ENCODE results near the gene CACNG3. TPM values are rescaled to one million over a fixed set of nuclear protein-coding genes. Genes with fewer than 3 reads are reported as not detected.

The CACNG3 gene
- total RNA-seq, 1 experiment from 2014 or later = not detected

DNA sequence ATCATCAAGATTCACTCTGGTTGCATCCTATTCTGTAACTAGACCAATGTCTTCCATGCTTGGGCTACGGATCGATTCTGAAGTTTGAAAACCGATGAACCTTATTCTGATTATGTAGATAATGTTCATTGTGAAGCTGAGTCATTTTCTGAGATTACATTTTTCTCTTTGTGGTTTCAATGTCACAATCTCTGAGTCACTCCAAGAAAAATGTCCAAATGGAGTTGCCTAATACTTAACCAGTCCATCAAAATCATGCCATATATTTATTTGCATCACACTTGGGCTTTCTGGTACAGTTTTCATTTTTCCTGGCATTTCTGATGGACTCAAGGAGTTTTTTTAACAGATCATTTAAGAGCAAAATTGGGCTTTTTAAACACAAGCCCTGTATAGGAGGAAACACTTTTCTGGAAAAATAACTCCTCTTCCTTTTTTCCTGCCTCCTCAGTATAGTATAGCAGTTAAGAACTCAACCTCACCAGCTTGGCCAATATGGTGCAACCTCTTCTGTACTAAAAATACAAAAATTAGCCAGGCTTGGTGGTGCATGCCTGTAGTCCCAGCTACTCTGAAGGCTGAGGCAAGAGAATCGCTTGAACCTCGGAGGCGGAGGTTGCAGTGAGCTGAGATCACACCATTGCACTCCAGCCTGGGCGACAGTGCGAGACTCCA is 17.5 kb downstream of the CACNG3 start:
- no peak overlapping the region for H4K5ac ChIP-seq (ENCODE audit: insufficient read length, low read depth, low read length)
- H3K9ac ChIP-seq (ENCODE audit: extremely low read depth, insufficient read length, low read length) = no peak overlapping the region
- no peak overlapping the region for H4K91ac ChIP-seq (ENCODE audit: insufficient read length, low read depth, low read length)
- H3K56ac ChIP-seq (ENCODE audit: insufficient read length, low read depth, low read length) = no peak overlapping the region
- no peak overlapping the region for H3T11ph ChIP-seq (ENCODE audit: low read length)
- H3K23me2 ChIP-seq (ENCODE audit: insufficient read length, low read depth, low read length, poor library complexity, severe bottlenecking) = no peaks in the 10 kb centered on the region
- no CpG with 5 or more reads among the region's 8 CpGs for WGBS (ENCODE audit: extremely low coverage, insufficient read length, low lambda C conversion rate)
- Mint-ChIP-seq H3K9me3 (no peaks in the 10 kb centered on the region; a peak in 1 of 5 replicates), H3K27me3 (ENCODE audit: low read depth) (peaks cover 17% of the 10 kb centered on the region), H3K27ac (no peak overlapping the region), H3K4me3 (no peak overlapping the region), H3K36me3 (ENCODE audit: insufficient read depth in 1 of 3, low read depth in 3 of 3) (no peaks in the 10 kb centered on the region), H3K4me1 (peaks cover 4% of the 10 kb centered on the region in 2 experiments)
- H2AFZ ChIP-seq (ENCODE audit: low read length) = no peak overlapping the region
- no peak overlapping the region for H2AK5ac ChIP-seq (ENCODE audit: insufficient read length, low read length)
- H3K4me1 ChIP-seq (ENCODE audit: insufficient read depth, low read length) = no peaks in the 10 kb centered on the region
- H2BK12ac ChIP-seq (ENCODE audit: insufficient read length, low read depth, low read length) = no peak overlapping the region
- no peak overlapping the region for H2BK20ac ChIP-seq (ENCODE audit: low read depth, low read length, poor library complexity, severe bottlenecking)
- no peak overlapping the region for H2BK15ac ChIP-seq (ENCODE audit: low read depth, low read length)
- no peak overlapping the region for H3K4me2 ChIP-seq (ENCODE audit: insufficient read depth, insufficient read length, low read length)
- no peak overlapping the region for H2BK120ac ChIP-seq (ENCODE audit: low read depth, low read length, poor library complexity, severe bottlenecking)
- no peak overlapping the region for H2BK5ac ChIP-seq (ENCODE audit: insufficient read length, low read length)
- no peak overlapping the region for H3K23ac ChIP-seq (ENCODE audit: insufficient read length, low read depth, low read length)
- H4K20me1 ChIP-seq (ENCODE audit: control insufficient read depth, insufficient read depth, insufficient read length) = no peaks in the 10 kb centered on the region
- H3K14ac ChIP-seq (ENCODE audit: insufficient read depth, low read length) = no peak overlapping the region
- H3K79me2 ChIP-seq (ENCODE audit: insufficient read depth, low read length) = no peaks in the 10 kb centered on the region
- TF ChIP-seq, protein P1, sequence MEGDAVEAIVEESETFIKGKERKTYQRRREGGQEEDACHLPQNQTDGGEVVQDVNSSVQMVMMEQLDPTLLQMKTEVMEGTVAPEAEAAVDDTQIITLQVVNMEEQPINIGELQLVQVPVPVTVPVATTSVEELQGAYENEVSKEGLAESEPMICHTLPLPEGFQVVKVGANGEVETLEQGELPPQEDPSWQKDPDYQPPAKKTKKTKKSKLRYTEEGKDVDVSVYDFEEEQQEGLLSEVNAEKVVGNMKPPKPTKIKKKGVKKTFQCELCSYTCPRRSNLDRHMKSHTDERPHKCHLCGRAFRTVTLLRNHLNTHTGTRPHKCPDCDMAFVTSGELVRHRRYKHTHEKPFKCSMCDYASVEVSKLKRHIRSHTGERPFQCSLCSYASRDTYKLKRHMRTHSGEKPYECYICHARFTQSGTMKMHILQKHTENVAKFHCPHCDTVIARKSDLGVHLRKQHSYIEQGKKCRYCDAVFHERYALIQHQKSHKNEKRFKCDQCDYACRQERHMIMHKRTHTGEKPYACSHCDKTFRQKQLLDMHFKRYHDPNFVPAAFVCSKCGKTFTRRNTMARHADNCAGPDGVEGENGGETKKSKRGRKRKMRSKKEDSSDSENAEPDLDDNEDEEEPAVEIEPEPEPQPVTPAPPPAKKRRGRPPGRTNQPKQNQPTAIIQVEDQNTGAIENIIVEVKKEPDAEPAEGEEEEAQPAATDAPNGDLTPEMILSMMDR (conservative IDR thresholded peaks at IDR 0.05) = no peak
- no peaks in the 10 kb centered on the region for H3K79me1 ChIP-seq (ENCODE audit: insufficient read depth, low read depth, low read length, poor library complexity, severe bottlenecking)
- H3K27me3 ChIP-seq (ENCODE audit: insufficient read depth, low read length) = no peaks in the 10 kb centered on the region
- H3K27ac ChIP-seq (ENCODE audit: insufficient read length, low read depth, low read length) = no peak overlapping the region
- DNase-seq = no peak
- H3K4ac ChIP-seq (ENCODE audit: low read depth, low read length) = no peak overlapping the region
- H3K18ac ChIP-seq (ENCODE audit: insufficient read length, low read depth, low read length) = no peak overlapping the region
- H3K9me3 ChIP-seq (ENCODE audit: control insufficient read depth, low read depth, low read length) = no peaks in the 10 kb centered on the region
- H4K8ac ChIP-seq (replicated peaks; ENCODE audit: insufficient read length, low read depth, low read length) = no peak overlapping the region
